GM21515 (cell line): ENCODE measurements around the gene LILRB1.
"Not testable (repeated sequence)": the region's sequence is repeated elsewhere in the genome, so short reads cannot be mapped to it uniquely, and the experiment has no call there.

Experiments
- ATAC-seq: cut with Tn5 transposase; IDR thresholded peaks from one replicate; pipeline ENCODE4 v1.9.1; 2021; ENCODE audit not compliant: unreplicated experiment

The LILRB1 gene

DNA sequence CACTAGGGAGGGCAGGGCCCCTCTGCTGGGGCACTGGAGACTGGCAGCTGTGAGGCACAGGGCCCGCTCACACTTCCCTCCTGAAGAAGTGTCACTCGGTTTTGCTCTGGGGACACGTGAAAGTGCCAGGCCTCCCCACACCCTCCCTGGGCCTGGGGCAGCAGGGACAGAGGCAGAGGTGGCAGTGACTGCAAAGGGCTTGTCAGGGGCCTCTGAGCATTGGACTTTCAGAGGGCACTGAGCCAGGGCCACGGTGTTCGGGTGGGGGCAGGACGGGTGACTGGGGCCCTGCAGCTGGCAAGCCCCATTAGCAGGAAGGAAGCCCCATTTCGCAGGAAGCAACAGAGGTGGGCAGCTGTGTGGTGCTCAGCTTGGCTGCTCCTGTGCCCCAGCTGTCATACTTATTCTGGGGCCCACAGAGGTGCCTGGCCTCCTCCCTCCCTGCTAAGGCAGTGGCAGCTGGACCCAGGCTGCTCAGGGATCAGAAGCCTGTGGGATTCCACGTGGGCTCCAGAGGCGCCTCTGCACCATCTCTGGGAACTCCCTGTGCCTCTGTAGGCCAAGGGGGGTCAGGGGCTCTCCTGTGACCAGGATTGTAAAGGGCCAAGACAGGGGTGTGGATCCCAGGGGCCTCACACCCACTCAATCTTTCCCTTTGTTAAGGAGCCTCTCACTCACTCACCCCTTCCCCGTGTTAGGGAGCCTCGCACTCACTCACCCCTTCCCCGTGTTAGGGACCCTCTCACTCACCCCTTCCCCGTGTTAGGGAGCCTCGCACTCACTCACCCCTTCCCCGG is 5.2 kb upstream of the LILRB1 start:
- not testable (repeated sequence) for ATAC-seq

DNA sequence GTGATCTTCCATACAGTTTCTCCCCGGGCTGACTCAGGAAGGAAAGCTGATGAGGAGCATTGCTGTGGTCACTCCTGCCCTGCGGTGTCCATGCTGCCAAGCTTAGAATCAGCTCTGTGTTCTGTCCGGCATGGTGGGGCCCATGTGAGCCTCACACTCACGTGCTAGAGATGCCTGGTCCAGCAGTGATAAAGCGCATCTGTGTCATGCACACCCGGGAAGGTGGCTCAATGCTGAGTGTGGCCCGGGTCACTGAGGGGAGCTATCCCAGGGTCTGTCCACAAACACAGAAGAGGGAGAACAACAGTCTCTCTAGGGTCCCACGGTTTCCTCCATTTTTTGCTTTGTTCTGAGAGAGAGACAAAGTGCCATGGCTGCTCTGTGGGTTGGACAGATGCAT is 3.5 kb upstream of the LILRB1 start:
- ATAC-seq, result no peak

DNA sequence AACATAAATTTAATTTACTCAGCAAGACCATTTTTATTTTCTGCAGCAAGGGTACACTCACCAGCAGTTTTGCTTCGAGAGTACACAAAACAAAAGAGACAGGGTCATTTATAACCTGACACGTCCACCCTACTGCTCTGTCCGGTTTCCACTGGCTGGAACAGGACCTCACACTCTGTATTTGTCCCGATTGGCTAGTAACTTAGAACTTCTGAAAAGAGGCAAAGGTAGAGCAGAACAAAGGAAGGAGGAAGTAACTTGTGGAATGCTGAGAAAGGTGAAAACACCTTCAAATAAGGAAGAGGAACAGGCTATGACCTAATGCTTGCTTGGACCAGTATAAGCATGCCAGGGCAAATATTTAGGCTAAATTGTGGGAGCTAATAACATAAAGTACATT is 2.4 kb upstream of the LILRB1 start:
- not testable (repeated sequence) for ATAC-seq

DNA sequence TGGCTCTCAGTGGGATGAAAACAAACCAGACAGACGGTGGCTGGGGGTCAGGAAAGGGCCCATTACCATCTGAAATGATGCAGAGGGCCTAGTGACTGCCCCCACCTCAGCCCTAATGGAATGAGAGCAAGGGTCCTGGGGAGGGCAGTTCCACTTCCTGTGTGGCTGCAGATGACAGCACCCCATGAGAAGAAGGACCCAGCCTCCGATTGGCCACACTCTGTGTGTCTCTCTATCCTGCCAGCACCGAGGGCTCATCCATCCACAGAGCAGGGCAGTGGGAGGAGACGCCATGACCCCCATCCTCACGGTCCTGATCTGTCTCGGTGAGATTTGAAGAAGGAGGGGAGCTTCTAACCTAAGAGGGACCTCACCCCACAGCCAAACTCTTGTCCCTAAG is 498 bp downstream of the LILRB1 start:
- no peak for ATAC-seq

DNA sequence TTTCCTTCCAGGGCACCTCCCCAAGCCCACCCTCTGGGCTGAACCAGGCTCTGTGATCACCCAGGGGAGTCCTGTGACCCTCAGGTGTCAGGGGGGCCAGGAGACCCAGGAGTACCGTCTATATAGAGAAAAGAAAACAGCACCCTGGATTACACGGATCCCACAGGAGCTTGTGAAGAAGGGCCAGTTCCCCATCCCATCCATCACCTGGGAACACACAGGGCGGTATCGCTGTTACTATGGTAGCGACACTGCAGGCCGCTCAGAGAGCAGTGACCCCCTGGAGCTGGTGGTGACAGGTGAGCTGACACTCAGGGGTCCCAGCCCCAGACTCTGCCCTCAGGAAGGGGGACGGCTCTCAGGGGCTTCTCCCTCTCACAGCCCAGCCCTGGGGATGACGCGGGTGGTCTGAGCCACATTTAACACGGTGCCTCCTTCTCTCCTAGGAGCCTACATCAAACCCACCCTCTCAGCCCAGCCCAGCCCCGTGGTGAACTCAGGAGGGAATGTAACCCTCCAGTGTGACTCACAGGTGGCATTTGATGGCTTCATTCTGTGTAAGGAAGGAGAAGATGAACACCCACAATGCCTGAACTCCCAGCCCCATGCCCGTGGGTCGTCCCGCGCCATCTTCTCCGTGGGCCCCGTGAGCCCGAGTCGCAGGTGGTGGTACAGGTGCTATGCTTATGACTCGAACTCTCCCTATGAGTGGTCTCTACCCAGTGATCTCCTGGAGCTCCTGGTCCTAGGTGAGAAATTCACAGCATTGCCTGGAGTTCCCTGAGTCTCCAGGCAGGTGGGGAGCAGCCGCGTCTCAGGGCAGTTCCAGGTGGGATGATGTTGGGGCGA is 1.4 kb downstream of the LILRB1 start:
- not testable (repeated sequence) for ATAC-seq

DNA sequence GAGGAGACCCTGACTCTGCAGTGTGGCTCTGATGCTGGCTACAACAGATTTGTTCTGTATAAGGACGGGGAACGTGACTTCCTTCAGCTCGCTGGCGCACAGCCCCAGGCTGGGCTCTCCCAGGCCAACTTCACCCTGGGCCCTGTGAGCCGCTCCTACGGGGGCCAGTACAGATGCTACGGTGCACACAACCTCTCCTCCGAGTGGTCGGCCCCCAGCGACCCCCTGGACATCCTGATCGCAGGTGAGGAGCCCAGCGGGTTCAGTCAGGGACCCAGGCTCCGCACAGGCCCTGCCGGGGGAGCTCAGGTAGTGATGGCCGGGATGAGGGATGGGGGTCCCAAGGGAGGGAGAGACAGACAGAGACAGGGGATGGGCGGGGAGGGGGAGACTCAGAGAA is 2.2 kb downstream of the LILRB1 start:
- ATAC-seq, result not testable (repeated sequence)

DNA sequence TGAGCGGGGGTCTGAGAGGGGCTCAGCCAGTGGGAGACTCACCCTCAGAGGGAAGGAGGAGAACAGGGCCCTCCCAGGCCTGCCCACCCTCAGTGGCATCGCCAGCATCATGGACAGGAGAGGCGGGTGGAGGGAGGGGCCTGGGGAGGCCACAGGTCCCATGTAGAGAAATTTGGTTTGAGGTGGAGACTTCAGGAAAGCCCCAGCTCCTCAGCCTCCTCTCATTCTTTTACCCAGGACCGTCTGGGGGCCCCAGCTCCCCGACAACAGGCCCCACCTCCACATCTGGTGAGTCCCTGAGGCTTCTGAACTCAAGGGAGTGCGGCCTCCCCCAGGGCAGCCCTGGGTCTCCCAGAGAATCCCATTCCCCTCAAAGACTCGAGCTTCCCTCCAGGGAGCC is 3.1 kb downstream of the LILRB1 start:
- no peak for ATAC-seq

DNA sequence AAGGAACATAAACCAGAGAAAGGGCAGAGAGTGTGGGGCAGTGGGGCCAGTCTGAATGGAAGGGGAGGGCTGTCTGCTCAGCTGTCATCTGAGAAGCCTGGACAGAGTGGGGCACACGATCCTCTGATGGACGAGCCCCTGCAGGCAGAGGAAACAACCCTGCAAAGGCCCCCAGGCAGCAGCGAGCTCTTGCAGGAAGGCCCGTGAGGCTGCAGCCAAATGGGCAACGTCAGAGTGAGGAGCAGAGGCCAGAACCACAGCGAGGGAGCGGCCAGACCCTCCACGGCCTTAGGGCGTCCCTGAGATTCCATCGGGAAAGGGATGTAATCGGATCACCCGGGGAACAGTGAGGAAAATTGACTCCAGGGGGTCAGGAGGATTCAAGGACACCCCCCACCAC is 5.8 kb downstream of the LILRB1 start:
- not testable (repeated sequence) for ATAC-seq

DNA sequence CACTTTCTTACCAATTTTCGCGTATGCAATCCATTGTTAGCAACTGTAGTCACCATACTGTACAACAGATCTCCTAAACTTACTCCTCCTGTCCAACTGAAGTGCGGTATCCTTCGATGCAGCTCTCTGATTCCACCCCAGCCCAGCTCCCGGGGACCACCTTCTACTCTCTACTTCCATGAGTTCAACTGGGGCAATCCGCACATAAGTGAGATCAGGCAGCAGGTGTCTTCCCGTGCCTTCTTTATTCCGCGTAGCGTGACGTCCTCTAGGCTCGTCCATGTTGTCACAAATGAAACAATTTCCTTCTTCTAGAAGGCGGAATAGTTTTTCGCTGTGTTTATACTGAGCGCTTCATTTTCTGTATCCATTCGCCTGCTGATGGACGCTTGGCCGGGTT is 8.4 kb downstream of the LILRB1 start:
- ATAC-seq, result no peak

DNA sequence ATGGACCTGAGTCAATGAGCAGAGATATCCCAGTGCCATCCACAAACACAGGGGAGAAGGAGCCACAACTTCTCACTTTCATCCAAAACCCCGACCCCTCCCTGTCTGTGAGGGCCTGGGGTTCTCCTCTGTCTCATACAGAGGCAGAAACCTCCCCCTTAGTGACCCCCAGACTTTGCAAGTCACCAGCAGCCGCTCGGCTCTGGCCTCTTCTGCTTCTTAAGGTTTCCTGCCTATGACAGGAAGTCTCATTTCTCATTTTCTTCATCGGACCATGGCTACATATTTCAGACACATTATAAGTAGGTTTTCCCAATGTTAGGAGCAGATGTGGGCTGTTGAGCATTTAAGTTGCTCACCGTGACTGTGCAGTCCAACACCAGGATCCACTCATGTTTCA is 12.7 kb downstream of the LILRB1 start:
- ATAC-seq, result not testable (repeated sequence)

DNA sequence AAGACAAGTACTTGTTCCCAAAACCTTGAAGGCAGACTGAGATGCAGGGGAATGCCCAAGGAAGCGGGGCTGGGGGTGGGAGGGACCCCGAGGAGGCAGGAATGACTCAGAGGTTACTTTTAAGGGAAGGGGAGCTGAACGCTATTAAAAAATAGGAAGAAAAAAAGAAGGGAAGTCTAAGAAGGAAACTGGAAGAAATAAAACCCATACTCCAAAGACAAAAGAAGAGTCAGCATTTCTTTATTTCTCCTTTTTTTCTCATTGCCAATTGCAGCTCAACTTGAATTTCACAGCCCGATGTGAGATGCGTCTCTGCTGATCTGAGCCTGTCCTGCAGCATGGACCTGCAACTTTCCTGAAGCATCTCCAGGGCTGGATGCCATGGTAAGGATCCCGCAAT is 13.3 kb downstream of the LILRB1 start:
- not testable (repeated sequence) for ATAC-seq

DNA sequence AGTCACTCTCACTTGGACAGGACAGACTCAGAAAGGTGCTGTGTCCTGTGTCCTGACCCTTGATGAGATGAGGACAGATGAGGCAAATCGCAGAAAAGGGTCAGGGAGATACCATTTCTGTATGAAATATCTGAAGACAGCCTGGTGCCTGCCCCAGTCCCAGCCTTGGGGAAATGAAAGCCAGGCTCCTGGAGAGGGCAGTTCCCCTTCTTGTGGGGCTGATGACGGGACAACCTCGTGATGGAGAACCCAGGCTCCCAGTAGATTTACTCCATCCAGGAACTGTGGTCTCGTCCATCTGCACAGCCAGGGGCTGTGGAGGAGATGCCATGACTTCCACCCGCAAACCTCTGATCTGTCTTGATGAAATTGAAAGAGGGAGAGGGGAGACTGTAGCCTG is 13.8 kb downstream of the LILRB1 start:
- no peak for ATAC-seq

DNA sequence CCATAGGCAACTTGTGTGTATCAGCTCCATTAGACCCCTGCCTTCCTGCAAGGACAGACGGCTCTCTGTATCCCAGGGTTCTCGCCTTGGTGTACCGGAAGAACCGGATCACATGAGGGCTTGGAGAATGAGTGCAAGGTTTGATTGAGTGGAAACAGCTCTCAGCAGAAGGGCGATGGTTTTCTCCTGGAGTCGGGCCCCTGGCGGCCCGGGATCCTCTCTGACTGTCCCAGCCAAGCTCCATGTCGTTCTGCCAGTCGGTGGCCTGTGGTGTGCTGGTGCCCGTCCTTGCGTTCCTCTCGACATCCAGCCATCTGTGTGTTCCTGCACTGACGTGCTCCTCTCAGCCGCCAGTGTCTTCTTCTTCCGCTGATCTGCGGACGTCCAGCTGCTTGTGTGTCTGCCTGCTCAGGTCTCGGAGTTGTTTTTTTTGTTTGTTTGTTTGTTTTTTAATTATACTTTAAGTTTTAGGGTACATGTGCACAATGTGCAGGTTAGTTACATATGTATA is 16.1 kb downstream of the LILRB1 start:
- no peak for ATAC-seq

DNA sequence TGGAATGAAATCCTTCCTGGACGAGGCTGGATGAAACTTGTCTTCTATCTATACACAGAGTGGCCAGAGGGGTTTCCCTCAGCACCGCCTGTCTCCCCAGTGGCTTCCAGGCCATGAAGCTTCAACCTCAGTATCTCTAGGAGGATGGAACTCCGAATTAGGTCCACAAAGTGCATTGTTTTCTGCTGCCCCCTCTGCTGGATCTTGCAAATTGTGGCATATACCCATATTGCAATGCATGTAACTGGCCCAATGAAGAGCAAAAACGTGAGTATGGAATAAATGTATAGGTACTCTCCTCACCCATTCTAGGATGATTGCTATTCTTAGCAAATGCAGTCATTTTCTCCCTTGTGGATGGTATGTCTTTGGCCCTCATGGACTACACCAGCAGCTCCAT is 17.8 kb downstream of the LILRB1 start:
- ATAC-seq, result no peak

DNA sequence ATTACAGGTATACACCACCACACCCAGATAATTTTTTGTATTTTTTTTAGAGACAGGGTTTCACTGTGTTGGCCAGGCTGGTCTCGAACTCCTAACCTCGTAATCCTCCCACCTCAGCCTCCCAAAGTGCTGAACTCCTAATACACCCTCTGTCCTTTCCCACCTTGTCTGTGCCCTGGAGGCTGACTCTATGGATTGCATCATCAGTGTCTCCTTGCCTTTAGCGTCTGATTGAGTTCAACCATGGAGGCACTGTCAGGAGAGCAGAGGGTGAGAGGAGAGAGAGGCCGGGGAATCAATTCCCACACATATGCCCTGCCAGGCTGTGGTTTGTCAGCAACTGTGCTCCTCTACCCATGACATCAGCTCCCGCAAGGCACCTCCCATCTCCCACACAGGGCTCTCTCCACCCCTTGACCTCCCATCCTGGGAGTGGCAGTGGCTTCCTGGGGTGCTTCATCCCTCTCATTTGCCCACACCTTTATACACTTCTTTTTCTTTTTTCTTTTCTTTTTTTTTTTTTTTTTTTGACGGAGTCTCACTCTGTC is 19.9 kb downstream of the LILRB1 start:
- ATAC-seq, result no peak

DNA sequence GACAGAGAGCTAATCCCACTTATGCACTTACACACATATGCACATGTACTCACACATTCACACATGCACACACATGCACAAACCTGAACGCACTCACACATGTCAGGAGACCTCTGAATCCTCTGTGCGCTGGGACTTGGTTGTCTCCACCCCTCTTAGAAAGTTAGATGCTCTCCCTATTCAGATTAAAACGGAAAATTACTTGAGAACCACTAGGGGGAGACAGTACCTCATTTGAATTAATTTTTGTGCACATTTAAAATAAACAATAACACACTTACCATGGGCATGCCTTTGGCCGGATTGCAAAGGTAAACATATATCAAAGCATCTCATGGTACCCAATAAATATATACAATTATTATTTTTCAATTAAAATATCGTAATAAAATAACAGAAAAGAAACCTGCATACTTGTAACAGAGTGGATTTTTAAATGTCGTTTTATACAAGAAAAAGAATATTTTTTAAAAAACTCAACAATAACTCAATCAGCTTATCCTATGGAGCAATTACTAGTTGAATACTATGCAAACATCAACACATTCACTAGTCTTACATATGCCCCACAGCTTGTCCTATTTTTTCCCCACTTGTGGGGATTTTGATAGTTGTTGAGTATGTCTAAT is 23.0 kb downstream of the LILRB1 start:
- ATAC-seq, result no peak

DNA sequence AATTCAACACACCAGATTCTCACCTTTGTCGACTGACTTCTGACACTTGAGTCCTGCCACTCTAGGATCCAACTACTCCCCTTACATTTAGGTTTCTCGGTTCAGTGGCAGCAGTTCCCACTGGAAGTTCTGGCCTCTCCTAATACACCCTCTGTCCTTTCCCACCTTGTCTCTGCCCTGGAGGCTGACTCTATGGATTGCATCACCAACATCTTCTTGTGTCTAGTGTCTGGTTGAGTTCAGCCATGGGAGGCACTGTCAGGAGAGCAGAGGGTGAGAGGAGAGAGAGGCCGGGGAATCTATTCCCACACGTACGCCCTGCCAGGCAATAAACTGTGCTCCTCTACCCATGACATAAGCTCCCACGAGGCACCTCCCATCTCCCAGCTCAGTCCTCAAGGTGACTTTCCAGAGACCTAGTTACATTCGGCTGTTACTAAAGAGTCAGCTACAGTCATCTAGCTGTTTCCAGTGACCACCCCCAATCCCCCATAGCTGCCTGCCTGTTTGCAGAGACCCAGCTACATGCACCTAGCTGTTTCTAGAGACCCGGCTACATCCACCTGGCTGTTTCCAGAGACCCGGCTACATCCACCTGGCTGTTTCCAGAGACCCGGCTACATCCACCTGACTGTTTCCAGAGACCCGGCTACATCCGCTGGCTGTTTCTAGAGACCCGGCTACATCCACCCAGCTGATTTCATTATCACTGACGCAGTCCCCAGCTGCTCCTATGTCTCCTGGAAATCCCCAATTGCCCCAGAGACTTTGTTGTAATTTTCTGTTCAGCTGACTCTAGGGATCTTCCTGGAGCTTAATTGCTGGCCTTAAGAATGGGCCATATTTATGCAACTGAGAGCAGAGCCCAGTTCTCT is 24.4 kb downstream of the LILRB1 start:
- ATAC-seq, result no peak

DNA sequence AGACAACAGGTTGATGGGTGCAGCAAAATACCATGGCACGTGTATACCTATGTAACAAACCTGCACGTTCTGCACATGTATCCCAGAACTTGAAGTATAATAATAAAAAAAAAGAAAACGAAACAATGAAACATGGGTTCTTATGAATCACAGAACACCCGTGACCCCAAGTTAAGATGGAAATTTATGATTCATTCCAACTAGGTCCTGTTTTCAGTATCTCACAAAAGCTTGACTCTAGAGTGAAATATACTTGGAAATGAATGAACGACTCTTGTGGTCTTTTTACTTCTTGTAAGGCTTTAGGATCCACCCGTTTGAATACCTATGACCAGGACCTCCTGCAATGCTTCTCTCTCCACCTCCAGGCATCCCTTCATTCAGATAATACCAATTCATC is 29.0 kb downstream of the LILRB1 start:
- ATAC-seq, result no peak

DNA sequence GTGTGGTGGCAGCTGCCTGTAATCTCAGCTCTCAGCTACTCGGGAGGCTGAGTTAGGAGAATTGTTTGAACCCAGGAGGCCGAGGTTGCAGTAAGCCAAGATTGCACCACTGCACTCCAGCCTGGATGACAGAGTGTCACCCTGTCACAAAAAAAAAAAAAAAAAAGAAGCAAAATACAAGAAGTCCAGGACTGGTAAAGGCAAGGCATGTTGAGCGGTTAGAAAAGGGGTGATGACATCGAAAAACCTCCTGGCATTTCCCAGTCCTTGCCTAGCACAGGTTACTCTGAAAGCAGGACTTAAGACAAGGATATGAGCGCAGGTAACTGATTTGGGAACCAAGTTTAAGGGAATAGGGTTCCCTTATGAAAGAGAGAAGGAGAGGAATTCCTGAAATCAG is 30.0 kb downstream of the LILRB1 start:
- no peak for ATAC-seq

DNA sequence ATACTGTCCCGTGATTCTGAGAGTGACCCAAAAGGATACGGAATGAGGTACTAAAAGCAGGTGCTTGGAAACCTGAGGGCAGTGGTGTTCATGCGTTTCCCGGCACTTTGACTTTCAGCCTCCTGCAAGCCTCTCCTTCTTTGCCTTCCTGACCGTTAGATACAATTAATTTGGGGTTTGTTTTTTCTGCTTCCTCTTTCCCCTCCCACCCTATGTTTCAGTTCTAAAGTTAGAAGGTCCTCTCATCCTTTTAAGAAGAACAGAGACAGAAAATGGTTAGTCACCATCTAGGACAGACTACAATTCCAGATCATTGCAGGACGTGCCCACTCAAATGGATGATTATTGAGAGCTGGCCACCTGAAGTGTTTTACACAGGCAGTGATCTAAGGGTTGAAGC is 30.7 kb downstream of the LILRB1 start:
- no peak for ATAC-seq
